Measurements from ENCODE around the gene CD48.

DNA sequence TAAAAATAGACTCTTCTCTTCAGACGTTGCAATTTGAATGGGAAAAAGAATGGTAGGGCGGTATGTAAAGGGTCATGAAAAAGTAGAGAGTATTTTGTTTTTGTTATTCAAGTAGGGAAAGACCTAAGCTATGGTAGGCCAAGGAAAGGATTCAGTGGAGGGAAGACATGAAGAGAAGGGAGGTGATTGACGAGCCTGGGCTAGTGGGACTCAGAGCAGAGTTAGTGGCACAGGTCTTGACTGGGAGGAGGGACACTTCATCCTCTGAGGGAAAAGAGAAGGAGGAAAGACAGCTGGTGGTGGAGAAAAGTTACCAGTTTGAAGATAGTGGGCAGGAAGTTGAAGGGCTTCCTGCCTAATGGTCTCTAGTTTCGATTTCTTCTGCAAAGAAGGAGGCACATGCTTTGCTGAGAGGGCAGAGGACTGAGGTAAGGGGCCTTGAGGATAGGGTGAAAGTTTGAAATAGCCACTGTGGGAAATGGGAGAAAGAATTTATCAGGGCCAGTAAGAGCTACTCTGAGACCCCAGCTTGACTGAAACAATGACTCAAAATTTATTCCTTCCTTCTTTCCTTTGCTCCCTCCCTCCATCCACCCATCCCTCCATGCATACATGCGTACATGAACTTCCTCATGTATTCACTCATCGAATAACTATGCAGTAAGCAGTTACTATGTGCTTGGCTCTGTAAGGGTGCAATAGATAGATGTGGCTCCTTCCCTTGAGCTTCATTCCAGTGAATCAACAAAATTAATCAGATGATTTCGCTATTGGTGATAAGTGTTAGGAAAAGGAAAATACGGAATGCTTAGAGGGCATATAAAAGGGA lies 4.2 kb downstream of the CD48 start:
- TF ChIP-seq POLR2A (IDR thresholded peaks at IDR 0.05; ENCODE audit: low read depth, low read length) (peak; percentile 64; the same call in 1 of the 2 replicates), POLR2AphosphoS5 (IDR thresholded peaks at IDR 0.05; ENCODE audit: low read depth, low read length) (peak; percentile 45; the same call in 1 of the 2 replicates), TAF1 (IDR thresholded peaks at IDR 0.05; ENCODE audit: borderline replicate concordance, low read depth, low read length) (0 out of 2 replicates have a peak, but pooled peaks have one; percentile 36)
